Subcutaneous abdominal adipose tissue (tissue), 5 donors: ENCODE results near the gene PTDSS2.

Source experiments
- H3K27ac ChIP-seq: one replicate; pipeline ENCODE4 v1.7.0; 2013; ENCODE audit warnings: low read depth, mild to moderate bottlenecking, inconsistent platforms, low read length, moderate library complexity
- H3K27me3 ChIP-seq, 5 donors: one replicate each; pipeline ENCODE4 v1.7.0; 2013; ENCODE audit warnings: low read length in 5 of 5, inconsistent platforms in 1 of 5; ENCODE audit not compliant: control insufficient read depth in 5 of 5, insufficient read depth in 4 of 5
- H3K36me3 ChIP-seq, 5 donors: one replicate each; pipeline ENCODE4 v1.7.0; 2013; ENCODE audit warnings: low read length in 5 of 5; ENCODE audit not compliant: control insufficient read depth in 5 of 5, insufficient read depth in 5 of 5
- H3K4me1 ChIP-seq, 5 donors: one replicate each; pipeline ENCODE4 v1.7.0; 2013; ENCODE audit warnings: low read length in 5 of 5, mild to moderate bottlenecking in 3 of 5, moderate library complexity in 1 of 5; ENCODE audit not compliant: control insufficient read depth in 5 of 5, insufficient read depth in 5 of 5
- H3K4me3 ChIP-seq, 5 donors: one replicate each; pipeline ENCODE4 v1.7.0; 2013; ENCODE audit warnings: low read length in 5 of 5, low read depth in 1 of 5
- H3K9ac ChIP-seq, 5 donors: one replicate each; pipeline ENCODE4 v1.7.0; 2013; ENCODE audit warnings: low read length in 5 of 5, mild to moderate bottlenecking in 4 of 5, moderate library complexity in 3 of 5
- H3K9me3 ChIP-seq, 5 donors: one replicate each; pipeline ENCODE4 v1.7.0; 2013; ENCODE audit warnings: low read length in 5 of 5; ENCODE audit not compliant: control insufficient read depth in 5 of 5
- donor health status: healthy.
- donor health status: healthy.
- donor health status: healthy.
- donor health status: healthy.
- donor health status: healthy.

Gene PTDSS2

GRCh38 chr11:528815-529727, 79.0 kb downstream of the PTDSS2 start:
- Histone ChIP-seq H3K36me3 (peaks cover 0 to 37% (median 29%) of the 10 kb centered on the region in 5 donors), H3K4me3 (no peak overlapping the region), H3K27me3 (no peaks in the 10 kb centered on the region), H3K9me3 (no peaks in the 10 kb centered on the region), H3K9ac (no peak overlapping the region), H3K27ac (no peak overlapping the region), H3K4me1 (peaks cover 5 to 22% (median 8%) of the 10 kb centered on the region in 5 donors)

DNA sequence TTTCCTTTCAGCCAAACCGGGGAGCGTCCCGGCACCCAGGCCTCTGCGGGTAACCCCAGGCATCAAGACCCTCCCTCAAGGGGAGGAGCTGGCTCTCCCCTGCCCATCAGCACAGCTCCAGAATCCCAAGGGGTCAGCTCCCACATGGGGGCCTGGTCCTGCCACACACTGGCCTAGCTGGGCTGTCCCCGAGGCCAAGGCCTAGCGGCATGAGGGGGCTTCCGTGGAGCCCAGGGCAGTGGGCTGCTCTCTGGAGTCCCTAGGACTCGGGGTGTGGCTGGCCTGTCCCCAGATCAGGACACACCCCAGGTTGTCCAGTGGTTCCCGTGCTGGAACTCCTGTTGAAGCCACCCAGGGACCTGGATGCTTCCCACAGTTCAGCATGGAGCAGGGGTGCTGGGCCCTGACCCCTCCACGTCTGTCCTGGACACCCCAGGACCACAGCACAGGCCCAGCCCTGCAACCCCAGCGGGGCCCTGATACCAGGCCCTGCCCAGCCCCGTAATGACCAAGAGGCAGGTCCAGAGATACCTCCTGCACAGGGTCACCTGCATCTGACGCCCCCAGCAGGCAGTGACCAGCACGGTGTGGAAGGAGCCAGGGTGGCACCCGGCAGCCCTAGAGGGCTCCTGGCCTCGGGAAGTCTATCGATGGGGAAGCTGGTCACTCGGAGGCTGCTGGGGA, 79.8 kb downstream of the PTDSS2 start:
- Histone ChIP-seq H3K27me3 (no peaks in the 10 kb centered on the region), H3K9ac (no peak overlapping the region), H3K4me3 (no peak overlapping the region), H3K4me1 (peaks cover 6 to 30% (median 16%) of the 10 kb centered on the region in 5 donors), H3K27ac (no peak overlapping the region), H3K9me3 (no peaks in the 10 kb centered on the region), H3K36me3 (peaks cover 0 to 37% (median 29%) of the 10 kb centered on the region in 5 donors)

DNA sequence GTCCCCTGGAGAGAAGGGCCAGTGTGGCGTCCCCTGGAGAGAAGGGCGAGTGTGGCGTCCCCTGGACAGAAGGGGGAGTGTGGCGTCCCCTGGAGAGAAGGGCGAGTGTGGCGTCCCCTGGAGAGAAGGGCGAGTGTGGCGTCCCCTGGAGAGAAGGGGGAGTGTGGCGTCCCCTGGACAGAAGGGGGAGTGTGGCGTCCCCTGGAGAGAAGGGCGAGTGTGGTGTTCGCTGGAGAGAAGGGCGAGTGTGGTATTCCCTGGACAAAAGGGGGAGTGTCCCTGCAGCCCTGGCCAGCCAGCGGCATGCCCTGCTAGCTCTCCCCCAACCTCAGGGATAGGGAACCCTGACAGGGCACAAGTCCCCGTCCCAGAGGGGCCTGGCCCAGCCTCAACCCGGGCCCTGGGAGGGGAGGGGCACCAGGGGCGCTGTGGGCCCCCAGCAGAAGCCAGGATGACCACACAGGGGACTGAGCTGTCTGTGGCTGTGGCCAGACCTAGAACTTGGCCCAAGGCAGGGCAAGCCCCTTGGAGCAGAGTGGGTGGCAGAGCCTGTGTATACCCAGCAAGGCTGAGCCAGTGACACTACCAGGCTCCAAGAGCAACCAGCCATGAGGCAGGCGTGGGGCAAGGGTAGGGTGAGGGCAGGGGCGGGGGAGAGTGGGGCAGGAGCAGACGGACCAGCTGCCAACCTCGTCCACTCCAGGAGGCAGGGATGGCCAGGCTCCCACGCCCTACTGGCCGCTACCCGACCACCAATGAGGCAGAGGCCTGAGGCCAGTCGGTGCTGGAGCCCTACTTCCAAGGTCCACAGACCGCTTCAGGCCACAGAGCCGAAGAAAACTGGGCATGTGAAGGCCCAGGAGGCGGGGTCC, 81.1 kb downstream of the PTDSS2 start:
- Histone ChIP-seq H3K9me3 (no peaks in the 10 kb centered on the region), H3K36me3 (peaks cover 0 to 37% (median 29%) of the 10 kb centered on the region in 5 donors), H3K27me3 (no peaks in the 10 kb centered on the region), H3K4me3 (no peak overlapping the region), H3K27ac (no peak overlapping the region), H3K4me1 (peaks cover 6 to 37% (median 20%) of the 10 kb centered on the region in 5 donors), H3K9ac (no peak overlapping the region)

DNA sequence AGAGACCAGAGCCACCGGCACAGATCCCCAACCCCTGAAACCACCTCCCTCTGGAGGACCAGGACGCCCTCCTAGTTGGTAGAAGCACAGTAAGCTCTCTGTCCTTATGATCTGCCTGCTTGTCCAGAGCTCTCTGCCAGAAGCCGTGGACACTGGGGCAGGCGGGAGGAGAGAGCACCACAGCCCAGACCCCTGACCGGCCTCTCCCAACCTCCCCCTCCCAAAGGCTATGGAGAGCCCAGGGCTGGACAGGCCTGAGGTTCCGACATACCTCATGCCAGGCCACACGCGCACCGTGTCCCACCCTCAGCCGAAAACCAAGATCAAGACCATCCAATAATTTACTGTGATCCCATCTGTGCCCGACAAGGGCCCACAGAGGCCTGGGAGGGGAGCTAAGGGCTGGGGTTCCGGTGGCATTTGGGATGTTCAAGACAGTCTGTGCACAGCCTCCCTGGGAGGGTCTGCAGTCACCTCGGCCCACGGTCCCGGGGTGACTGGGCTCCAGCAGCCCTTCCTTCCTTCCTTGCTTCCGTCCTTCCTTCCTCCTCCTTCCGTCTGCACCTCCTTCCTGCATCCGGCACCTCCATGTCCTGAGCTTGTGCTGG, 81.9 kb downstream of the PTDSS2 start:
- Histone ChIP-seq H3K9ac (no peak overlapping the region), H3K27ac (no peak overlapping the region), H3K9me3 (no peaks in the 10 kb centered on the region), H3K36me3 (peaks cover 0 to 37% (median 29%) of the 10 kb centered on the region in 5 donors), H3K4me3 (no peak overlapping the region), H3K27me3 (peaks cover 0 to 5% (median under 1%) of the 10 kb centered on the region in 5 donors), H3K4me1 (peaks cover 6 to 44% (median 29%) of the 10 kb centered on the region in 5 donors)

- Histone ChIP-seq H3K4me3 (no peak overlapping the region), H3K36me3 (peaks cover 0 to 37% (median 29%) of the 10 kb centered on the region in 5 donors), H3K4me1 (peaks cover 6 to 49% (median 34%) of the 10 kb centered on the region in 5 donors), H3K9me3 (no peaks in the 10 kb centered on the region), H3K27me3 (peaks cover 0 to 7% (median 4%) of the 10 kb centered on the region in 5 donors), H3K9ac (no peak overlapping the region), H3K27ac (no peak overlapping the region)
Measured at GRCh38 chr11:532527-532985, 82.5 kb downstream of the PTDSS2 start.

DNA sequence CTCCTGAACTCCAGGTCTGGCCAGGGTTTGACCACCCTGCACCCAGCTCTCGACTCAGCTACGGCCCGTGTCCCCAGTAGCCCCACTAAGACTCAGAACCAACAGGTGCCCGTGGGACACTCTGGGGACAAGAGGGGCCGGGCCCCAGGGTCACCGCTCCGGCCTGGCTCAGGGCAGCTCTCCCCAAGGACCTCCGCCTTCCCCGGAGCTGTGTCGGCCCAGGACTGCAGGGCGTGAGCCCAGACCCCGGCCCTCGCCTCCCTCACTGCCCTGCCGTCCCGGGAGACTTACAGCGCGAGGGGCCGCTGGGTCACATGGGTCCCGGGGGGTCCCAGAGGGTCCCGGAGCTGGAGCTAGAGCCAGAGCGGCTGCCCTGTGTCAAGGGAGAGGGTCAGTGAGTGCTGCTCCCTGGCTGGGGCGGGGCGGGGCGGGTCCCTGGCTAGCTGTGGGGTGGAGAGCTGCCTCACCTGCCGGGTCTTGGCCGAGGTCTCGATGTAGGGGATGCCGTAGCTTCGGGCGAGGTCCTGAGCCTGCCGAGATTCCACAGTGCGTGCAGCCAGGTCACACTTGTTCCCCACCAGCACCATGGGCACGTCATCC, 83.0 kb downstream of the PTDSS2 start:
- no peak overlapping the region for H3K27ac ChIP-seq
- H3K9ac ChIP-seq = no peak overlapping the region
- no peak overlapping the region for H3K4me3 ChIP-seq
- H3K4me1 ChIP-seq = peaks cover 6 to 52% (median 37%) of the 10 kb centered on the region in 5 donors
- H3K9me3 ChIP-seq = no peaks in the 10 kb centered on the region
- H3K27me3 ChIP-seq = peaks cover 0 to 9% (median 7%) of the 10 kb centered on the region in 5 donors
- peaks cover 0 to 37% (median 29%) of the 10 kb centered on the region in 5 donors for H3K36me3 ChIP-seq

DNA sequence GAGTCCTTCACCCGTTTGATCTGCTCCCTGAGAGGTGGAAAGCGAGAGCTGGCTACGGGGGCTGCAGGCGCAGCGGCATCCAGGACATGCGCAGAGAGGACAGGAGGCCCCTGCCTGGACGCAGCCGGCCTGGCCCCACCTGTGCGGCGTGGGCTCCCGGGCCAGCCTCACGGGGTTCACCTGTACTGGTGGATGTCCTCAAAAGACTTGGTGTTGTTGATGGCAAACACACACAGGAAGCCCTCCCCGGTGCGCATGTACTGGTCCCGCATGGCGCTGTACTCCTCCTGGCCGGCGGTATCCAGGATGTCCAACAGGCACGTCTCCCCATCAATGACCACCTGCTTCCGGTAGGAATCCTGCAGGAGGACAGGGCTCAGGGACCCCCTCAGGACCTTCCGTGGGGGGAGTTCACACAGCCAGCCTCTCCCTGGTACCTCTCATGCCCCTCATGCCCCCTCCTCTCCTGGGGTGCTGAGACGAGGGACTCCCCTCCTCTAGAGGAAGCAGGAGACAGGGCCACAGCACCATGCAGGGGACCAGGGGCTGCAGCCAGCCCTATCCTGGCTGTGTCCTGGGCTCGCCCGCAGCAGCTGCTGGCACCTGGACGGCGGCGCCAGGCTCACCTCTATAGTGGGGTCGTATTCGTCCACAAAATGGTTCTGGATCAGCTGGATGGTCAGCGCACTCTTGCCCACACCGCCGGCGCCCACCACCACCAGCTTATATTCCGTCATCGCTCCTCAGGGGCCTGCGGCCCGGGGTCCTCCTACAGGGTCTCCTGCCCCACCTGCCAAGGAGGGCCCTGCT, 83.7 kb downstream of the PTDSS2 start:
- Histone ChIP-seq H3K4me3 (peak overlapping the region in 3 of 5 donors; percentile 74 to 85 (median 84)), H3K9ac (peak overlapping the region in 4 of 5 donors; percentile 77 to 90 (median 84))

DNA sequence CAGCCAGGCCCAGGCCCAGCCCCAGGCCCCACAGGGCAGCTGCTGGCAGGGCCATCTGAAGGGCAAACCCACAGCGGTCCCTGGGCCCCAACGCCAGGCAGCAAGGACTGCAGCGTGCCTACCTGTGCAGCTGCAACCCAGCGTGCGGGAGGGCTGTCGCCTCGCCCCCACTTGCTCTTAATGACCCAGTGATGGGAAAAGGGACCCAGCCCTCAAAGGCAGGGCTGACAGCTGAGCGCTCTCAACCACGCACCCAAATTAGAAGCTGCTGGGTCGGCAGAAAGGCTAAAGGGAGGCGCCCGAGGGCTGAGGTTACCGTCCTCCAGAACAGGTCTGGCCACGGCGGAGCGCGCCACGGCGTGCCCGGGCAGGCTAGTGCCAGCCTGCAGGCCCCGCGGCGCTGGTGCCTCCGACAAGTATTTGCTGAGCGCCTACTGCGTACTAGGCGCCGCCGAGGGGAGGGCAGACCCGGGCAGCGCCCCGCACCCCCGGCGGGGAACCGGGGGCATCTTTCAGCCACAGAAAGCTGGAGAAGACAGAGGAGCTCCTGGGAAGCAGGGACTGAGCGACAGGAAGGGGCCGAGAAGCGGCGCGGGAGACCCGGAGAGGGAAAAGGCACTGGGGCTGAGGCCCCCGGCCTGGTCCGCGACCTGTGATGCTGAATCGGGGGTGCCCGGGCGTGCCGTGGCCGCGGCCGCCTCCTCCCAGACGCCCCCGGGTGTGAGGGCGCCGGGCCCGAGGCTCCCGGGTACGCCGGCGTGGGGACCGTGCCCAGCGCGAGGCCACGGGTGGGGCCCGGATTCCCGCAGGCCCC, 84.5 kb downstream of the PTDSS2 start:
- peaks cover 0 to 9% (median 7%) of the 10 kb centered on the region in 5 donors for H3K27me3 ChIP-seq
- H3K9me3 ChIP-seq = no peaks in the 10 kb centered on the region
- peaks cover 0 to 34% (median 29%) of the 10 kb centered on the region in 5 donors for H3K36me3 ChIP-seq
- peaks cover 6 to 52% (median 37%) of the 10 kb centered on the region in 5 donors for H3K4me1 ChIP-seq
- H3K4me3 ChIP-seq = peak overlapping the region in 4 of 5 donors; percentile 73 to 85 (median 79)
- H3K9ac ChIP-seq = peak overlapping the region in 4 of 5 donors; percentile 77 to 90 (median 84)
- no peak overlapping the region for H3K27ac ChIP-seq

More for the DNA sequence above, 83.7 kb downstream of the PTDSS2 start:
- no peaks in the 10 kb centered on the region for H3K9me3 ChIP-seq
- H3K36me3 ChIP-seq = peaks cover 0 to 37% (median 29%) of the 10 kb centered on the region in 5 donors
- H3K27ac ChIP-seq = no peak overlapping the region
- H3K4me1 ChIP-seq = peaks cover 6 to 52% (median 37%) of the 10 kb centered on the region in 5 donors
- H3K27me3 ChIP-seq = peaks cover 0 to 9% (median 7%) of the 10 kb centered on the region in 5 donors
